ENCODE results near the gene SPTLC2. TPM values are rescaled to one million over a fixed set of nuclear protein-coding genes. Genes with fewer than 3 reads are reported as not detected.

Gene SPTLC2
- total RNA-seq, 1 donor: 48.4 TPM

GRCh38 chr14:77613201-77613600, 3.2 kb downstream of the SPTLC2 start:
- no peak overlapping the region for H3K4me3 ChIP-seq (ENCODE audit: low read depth, low read length)
- DNase-seq (ENCODE audit: low read depth): no peak
- no peak for TF ChIP-seq CTCF (IDR thresholded peaks at IDR 0.05; ENCODE audit: insufficient read depth, low read depth, low read length)

GRCh38 chr14:77612011-77612620, 4.3 kb downstream of the SPTLC2 start:
- peak overlapping the region; percentile 10 for H3K4me3 ChIP-seq (ENCODE audit: low read depth, low read length)
- DNase-seq (ENCODE audit: low read depth): peak; percentile 52
- TF ChIP-seq CTCF (IDR thresholded peaks at IDR 0.05; ENCODE audit: insufficient read depth, low read depth, low read length): no peak

GRCh38 chr14:77610553-77610952, 5.9 kb downstream of the SPTLC2 start:
- no peak for DNase-seq (ENCODE audit: low read depth)
- TF ChIP-seq CTCF (IDR thresholded peaks at IDR 0.05; ENCODE audit: insufficient read depth, low read depth, low read length): no peak
- no peak overlapping the region for H3K4me3 ChIP-seq (ENCODE audit: low read depth, low read length)

GRCh38 chr14:77609922-77610321, 6.5 kb downstream of the SPTLC2 start:
- DNase-seq (ENCODE audit: low read depth): no peak
- no peak overlapping the region for H3K4me3 ChIP-seq (ENCODE audit: low read depth, low read length)
- TF ChIP-seq CTCF (IDR thresholded peaks at IDR 0.05; ENCODE audit: insufficient read depth, low read depth, low read length): no peak

GRCh38 chr14:77607741-77608302, 8.6 kb downstream of the SPTLC2 start:
- DNase-seq (ENCODE audit: low read depth): no peak
- H3K4me3 ChIP-seq (ENCODE audit: low read depth, low read length): no peak overlapping the region
- TF ChIP-seq CTCF (IDR thresholded peaks at IDR 0.05; ENCODE audit: insufficient read depth, low read depth, low read length): no peak

GRCh38 chr14:77605392-77605972, 11.0 kb downstream of the SPTLC2 start:
- DNase-seq (ENCODE audit: low read depth): no peak
- no peak overlapping the region for H3K4me3 ChIP-seq (ENCODE audit: low read depth, low read length)
- TF ChIP-seq CTCF (IDR thresholded peaks at IDR 0.05; ENCODE audit: insufficient read depth, low read depth, low read length): no peak

Measured in fibroblast of villous mesenchyme (primary cell).